NCI-H748 (cell line): ENCODE data around the gene GCN1.

Experiments used
- DNase-seq: peaks from one replicate; lab custom pipeline; 2025; ENCODE audit not compliant: unreplicated experiment; lab: John Stamatoyannopoulos, UW

The GCN1 gene

GRCh38 chr12:120098756-120099470, 95.6 kb downstream of the GCN1 start:
- DNase-seq: no peak

DNA sequence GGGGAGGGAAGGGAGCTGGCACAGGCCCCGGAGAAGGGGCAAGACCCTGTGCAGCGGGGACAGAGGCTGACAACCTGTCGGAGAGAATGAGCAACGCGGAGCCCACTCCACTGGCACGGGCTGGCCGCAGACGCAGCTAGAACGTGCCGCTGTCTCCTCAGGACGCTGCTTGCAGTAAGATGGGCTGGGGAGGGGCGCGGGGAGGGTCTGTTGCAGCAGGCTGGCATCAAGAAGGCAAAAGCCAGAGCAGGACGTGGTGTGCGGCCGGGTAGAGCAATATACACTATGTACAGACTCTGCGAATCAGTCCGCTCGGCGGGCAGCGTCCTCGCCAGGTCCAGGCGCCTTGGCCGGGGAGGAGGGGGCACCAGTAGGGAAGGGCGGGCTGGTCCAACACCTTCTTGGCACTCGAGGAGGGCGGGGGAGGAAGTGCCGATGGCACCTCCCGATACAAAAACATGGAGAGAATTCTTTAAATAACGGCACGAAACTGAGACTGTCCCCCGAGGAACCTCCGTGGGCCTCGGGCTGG, 97.8 kb downstream of the GCN1 start:
- no peak for DNase-seq

GRCh38 chr12:120095736-120096135, 98.8 kb downstream of the GCN1 start:
- no peak for DNase-seq

DNA sequence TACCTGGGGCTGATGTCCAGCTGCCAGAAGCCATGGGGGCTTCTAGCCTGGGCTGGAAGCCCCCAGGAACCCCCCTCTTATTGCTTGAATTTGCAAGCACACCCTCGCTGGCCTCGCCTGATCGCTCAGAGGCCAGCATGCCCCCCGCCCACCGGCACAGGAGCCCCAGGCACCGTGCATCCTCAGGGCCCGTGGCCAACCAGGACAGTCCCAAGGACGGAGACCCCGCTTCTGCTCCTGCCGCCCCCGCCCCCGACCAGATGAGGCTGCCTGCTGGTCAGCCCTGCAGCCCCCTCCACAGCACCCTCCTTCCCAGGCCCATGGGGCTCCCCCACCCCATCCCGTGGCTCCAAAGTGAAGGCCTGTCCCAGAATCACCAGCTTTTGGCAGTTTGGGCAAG, 99.2 kb downstream of the GCN1 start:
- no peak for DNase-seq

GRCh38 chr12:120094485-120094884, 100.0 kb downstream of the GCN1 start:
- DNase-seq: no peak

- DNase-seq: no peak
Observed at GRCh38 chr12:120093592-120094355, 100.7 kb downstream of the GCN1 start.

- DNase-seq: no peak
Observed at GRCh38 chr12:120093336-120093591, 101.3 kb downstream of the GCN1 start.

DNA sequence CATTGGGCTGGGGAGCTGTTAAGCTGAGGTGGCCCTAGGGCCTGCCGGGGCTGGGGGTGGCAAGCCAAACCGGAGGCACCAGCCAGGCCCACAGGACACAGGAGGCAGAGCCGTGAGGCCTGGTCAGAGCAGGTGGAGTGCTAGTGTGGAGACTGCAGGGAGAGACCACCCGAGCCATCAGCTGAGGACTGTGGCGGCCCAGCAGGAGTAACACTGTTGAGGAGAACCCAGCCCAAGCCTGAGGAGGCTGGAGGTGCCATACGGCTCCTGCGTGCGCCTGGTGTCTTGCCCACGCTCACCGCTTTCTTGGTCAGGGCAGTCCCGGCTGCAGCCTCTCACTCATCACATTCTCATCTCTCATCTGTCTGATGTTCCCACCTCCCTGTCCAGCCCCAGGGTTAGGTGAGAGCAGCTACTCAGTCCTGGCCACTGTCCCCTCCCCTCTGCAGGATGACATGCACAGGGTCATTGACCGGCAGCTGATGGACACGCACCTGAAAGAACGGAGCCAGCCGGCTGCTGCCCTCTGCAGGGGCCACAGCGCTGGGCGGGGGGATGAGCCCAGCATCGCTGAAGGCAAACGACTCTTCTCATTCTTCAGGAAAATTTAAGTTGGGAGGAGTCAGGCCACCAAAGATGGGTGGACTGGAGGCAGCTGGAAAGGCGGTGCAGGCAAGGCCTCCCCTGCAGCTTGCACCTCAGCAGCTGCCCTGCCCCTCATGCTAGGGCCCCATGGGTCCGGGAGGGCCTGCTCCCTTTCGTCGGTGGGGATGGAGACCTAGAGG, 101.8 kb downstream of the GCN1 start:
- no peak for DNase-seq

GRCh38 chr12:120091371-120092090, 103.0 kb downstream of the GCN1 start:
- DNase-seq: no peak

DNA sequence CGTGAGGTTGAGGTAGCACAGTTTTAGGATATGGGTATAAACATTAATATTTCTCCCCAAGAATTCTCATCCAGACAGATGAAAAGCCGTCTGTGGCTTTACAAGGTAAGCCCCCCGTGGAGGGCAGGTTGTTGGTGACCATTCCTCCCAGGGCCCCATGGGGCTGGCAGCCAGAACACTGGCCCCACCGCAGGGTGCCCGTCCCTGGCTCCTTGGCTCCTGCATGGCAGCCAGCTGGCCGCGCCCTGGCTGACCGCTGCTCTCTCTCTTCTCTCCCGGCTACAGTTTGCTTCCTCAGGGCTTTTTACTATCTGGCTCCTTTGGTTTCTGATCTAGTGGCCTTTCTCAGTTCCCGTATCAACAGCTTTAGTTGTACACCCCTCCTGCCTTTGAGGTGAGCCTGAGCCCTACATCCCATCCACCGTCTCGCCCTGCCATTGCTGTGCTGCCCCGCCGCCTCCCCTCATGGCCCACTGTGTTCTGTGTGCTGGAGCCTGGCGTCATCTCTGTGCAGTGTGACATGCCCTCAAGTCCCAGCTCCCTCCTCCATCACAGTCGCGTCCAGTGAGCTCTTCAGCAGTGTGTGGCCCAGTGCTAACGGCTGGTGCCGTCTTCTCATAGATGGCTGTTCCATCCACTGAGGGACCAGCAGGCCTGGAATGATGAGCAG, 103.8 kb downstream of the GCN1 start:
- no peak for DNase-seq

GRCh38 chr12:120090206-120090605, 104.3 kb downstream of the GCN1 start:
- no peak for DNase-seq

- DNase-seq: no peak
Observed at GRCh38 chr12:120089796-120090195, 104.7 kb downstream of the GCN1 start.

DNA sequence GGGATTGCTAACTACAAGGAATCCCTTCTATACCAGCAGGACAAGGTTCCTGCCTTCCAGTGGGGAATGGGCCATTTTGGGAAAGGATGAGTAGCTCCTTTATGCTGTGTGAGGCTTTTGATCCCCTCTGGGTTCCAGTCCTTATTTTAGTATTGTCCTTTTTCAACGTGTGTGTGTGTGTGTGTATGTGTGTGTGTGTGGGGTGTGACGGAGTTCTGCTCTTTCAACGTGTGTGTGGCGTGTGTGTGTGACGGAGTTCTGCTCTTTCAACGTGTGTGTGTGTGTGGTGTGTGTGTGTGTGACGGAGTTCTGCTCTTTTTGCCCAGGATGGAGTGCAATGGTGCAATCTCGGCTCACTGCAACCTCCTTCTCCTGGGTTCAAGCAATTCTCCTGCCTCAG, 105.4 kb downstream of the GCN1 start:
- DNase-seq: no peak

DNA sequence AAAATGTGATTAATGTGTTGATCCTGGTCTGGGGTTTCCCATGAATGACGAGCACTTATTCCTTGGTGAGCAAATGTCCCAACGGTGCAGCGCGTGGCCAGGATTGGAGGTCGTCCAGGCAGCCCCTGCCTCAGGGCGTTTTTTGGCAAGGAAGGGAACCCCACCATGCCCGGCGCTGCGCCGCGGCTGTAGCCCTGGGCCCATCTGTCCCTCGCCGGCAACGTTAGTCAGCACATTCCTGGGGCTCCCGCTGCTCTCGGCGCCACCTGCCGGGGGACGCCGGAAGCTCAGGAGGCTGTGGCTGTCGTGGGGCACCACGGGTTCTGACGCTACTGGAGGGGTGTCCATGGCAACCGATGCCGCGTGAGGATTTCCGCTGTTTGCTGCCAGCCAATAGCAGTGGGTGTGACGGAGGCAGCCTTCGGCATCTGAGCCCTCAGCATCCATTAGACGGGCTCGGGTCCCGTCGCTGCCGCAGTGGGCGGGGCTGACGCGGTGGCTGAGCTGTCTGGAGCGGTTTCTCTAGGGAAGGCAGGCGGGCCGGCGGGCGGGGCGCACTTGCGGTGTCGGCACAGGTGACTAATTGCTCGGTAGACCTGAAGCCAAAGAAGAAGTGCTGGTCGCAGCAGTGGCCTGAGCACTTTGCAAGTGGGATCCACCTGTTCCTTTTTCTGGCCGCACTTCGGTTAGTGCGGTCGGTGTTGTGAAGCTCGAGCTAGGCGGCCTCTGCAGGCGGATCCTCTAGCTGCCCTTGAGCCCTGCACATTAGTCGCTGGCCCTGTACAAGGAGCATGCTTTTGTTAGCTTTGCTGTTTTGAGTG, 107.5 kb downstream of the GCN1 start:
- peak; percentile 99 for DNase-seq

GRCh38 chr12:120085920-120086645, 108.4 kb downstream of the GCN1 start:
- no peak for DNase-seq

DNA sequence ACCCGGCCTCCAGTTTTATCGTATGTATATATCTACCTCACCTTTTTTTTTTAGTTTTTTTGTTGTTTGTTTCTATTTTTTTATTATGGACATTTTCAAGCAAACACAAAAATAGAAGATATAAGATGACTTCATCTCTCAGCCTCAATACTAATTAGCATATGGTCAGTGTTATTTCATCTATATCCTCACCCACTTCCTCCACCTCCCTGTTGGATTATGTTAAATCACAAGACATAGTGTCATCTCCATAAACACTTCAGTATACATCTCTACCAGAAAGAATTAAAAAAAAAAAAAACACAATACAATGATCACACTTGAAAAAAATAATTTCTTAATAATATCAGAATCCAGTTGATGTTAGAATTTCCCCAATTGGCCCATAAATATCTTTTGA, 112.9 kb downstream of the GCN1 start:
- no peak for DNase-seq

GRCh38 chr12:120079411-120080400, 114.8 kb downstream of the GCN1 start:
- DNase-seq: no peak

DNA sequence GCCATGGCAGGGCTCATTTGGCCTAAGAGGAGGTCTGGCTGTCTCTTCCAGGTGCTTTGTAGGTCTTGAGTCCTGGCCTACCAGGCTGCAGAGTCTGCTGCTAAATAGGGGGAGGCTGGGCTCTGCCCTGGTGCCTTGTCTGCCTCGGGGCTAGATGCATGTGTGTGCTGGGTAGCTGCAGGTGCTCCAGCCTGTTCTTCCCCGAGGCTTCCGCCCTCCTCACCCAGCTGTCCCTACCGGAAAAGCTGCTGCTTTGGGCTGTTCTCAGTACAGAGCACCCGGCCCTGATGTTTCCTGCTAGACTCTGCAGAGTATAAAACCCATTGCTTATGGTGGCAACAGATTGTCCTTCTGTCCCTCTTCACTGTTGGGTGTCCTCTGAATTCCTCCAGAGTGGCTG, 115.6 kb downstream of the GCN1 start:
- no peak for DNase-seq
